Body of pancreas (tissue), 4 donors: ENCODE measurements around the gene CYTH1.

Experiments
- POLR2A ChIP-seq, 3 donors: fragments of 450-650 bp; IDR thresholded peaks; one replicate each; pipeline ENCODE4 v1.6.1; 2016; ENCODE audit warnings: antibody characterized with exemption in 3 of 3, mild to moderate bottlenecking in 2 of 3
- TF ChIP-seq, protein P1 (sequence below), 7 experiments: fragments of 450-650 bp in 4 of 7; fragments of 200-600 bp in 3 of 7; sonication (generic) in 3 of 7; IDR thresholded peaks; one replicate each; pipeline ENCODE4 v1.5.1; 2016 to 2019; ENCODE audit warnings: antibody characterized with exemption in 7 of 7

DNA sequence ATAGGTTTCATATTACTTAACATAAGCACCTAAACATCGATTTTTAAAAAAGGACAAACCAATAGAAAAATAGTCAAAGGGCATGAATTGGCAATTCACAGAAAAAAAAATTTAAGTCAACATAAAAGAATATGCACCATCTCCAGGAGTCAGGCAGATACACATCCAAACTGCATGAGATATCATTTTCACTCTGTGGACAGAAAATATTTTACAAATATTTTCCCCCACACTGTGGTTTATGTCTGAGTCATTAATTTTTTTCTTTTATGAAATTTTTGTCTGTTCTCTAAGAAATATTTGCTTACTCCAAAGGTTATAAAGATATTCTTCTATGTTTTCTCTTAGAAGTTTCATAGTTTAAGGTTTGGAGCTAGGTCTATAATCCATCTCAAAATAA is 130.5 kb downstream of the CYTH1 start:
- no peak for TF ChIP-seq POLR2A (IDR thresholded peaks at IDR 0.05)
- TF ChIP-seq, protein P1, sequence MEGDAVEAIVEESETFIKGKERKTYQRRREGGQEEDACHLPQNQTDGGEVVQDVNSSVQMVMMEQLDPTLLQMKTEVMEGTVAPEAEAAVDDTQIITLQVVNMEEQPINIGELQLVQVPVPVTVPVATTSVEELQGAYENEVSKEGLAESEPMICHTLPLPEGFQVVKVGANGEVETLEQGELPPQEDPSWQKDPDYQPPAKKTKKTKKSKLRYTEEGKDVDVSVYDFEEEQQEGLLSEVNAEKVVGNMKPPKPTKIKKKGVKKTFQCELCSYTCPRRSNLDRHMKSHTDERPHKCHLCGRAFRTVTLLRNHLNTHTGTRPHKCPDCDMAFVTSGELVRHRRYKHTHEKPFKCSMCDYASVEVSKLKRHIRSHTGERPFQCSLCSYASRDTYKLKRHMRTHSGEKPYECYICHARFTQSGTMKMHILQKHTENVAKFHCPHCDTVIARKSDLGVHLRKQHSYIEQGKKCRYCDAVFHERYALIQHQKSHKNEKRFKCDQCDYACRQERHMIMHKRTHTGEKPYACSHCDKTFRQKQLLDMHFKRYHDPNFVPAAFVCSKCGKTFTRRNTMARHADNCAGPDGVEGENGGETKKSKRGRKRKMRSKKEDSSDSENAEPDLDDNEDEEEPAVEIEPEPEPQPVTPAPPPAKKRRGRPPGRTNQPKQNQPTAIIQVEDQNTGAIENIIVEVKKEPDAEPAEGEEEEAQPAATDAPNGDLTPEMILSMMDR (IDR thresholded peaks at IDR 0.05) = no peak
